ENCODE results near the gene MASP2. TPM values are rescaled to one million over a fixed set of nuclear protein-coding genes. Genes with fewer than 3 reads are reported as not detected.
"Not testable (repeated sequence)": the region's sequence is repeated elsewhere in the genome, so short reads cannot be mapped to it uniquely, and the experiment has no call there.

Gene MASP2
- polyA plus RNA-seq, 1 of the 3 experiments (the other 2 are of a cell fraction) = not detected

- ChIA-PET POLR2A (no interaction called here), CTCF (no interaction called here)
- Histone ChIP-seq H3K9me3 (no peaks in the 10 kb centered on the region), H3K4me3 (ENCODE audit: low read depth in 2 of 2, low read length in 1 of 2) (no peak overlapping the region), H4K20me1 (ENCODE audit: insufficient read depth) (no peaks in the 10 kb centered on the region), H3K27me3 (ENCODE audit: insufficient read depth) (no peaks in the 10 kb centered on the region), H3K9ac (no peak overlapping the region), H3K9me2 (no peaks in the 10 kb centered on the region), H3K36me3 (replicated peaks in 1 of 2; ENCODE audit: control insufficient read depth in 1 of 2, insufficient read depth in 2 of 2, low read length in 1 of 2) (no peaks in the 10 kb centered on the region), H3K4me2 (no peak overlapping the region), H3K79me2 (ENCODE audit: insufficient read depth) (no peaks in the 10 kb centered on the region), H3K27ac (ENCODE audit: low read depth in 2 of 2, low read length in 1 of 2) (no peak overlapping the region), H3K4me1 (ENCODE audit: control insufficient read depth in 1 of 2, insufficient read depth in 2 of 2, low read depth in 1 of 2, low read length in 1 of 2) (no peaks in the 10 kb centered on the region), H2AFZ (ENCODE audit: low read depth) (no peak overlapping the region), H3F3A (replicated peaks; ENCODE audit: insufficient read depth) (no peaks in the 10 kb centered on the region)
- TF ChIP-seq TEAD4 (IDR thresholded peaks at IDR 0.05; ENCODE audit: borderline replicate concordance, insufficient read depth) (no peak), GATA2 (CRISPR knock-in tag; IDR thresholded peaks at IDR 0.05) (no peak), REST (IDR thresholded peaks at IDR 0.05; ENCODE audit: low read depth, low read length) (no peak), SIN3A (IDR thresholded peaks at IDR 0.05; ENCODE audit: borderline replicate concordance, low read depth, low read length) (no peak), POLR2AphosphoS5 (IDR thresholded peaks at IDR 0.05; ENCODE audit: low read depth, low read length) (no peak), SMC3 (IDR thresholded peaks at IDR 0.05; ENCODE audit: low read depth, low read length) (no peak), EP300 (IDR thresholded peaks at IDR 0.05; ENCODE audit: borderline replicate concordance in 1 of 2, low read depth in 1 of 2, low read length in 1 of 2) (no peak), RXRA (IDR thresholded peaks at IDR 0.05; ENCODE audit: borderline replicate concordance, low read depth) (no peak), YY1 (IDR thresholded peaks at IDR 0.05; ENCODE audit: low read depth) (no peak), RAD21 (IDR thresholded peaks at IDR 0.05; ENCODE audit: low read length) (no peak), FOSL2 (IDR thresholded peaks at IDR 0.05; ENCODE audit: borderline replicate concordance, low read depth) (no peak), NRF1 (IDR thresholded peaks at IDR 0.05; ENCODE audit: low read depth, low read length) (no peak), FOXM1 (IDR thresholded peaks at IDR 0.05; ENCODE audit: low read depth) (no peak), EZH2phosphoT487 (IDR thresholded peaks at IDR 0.05; ENCODE audit: borderline replicate concordance, low read depth) (no peak)
- DNase-seq = no peak
- 34% methylated on average over 3 of the region's 3 CpGs for WGBS (ENCODE audit: low lambda C conversion rate)
Observed at GRCh38 chr1:11042065-11042464, 5.0 kb downstream of the MASP2 start.

- Histone ChIP-seq H3K27me3 (ENCODE audit: insufficient read depth) (no peaks in the 10 kb centered on the region), H3K9me3 (no peaks in the 10 kb centered on the region), H3K36me3 (replicated peaks in 1 of 2; ENCODE audit: control insufficient read depth in 1 of 2, insufficient read depth in 2 of 2, low read length in 1 of 2) (no peaks in the 10 kb centered on the region), H3K79me2 (ENCODE audit: insufficient read depth) (no peaks in the 10 kb centered on the region), H3F3A (replicated peaks; ENCODE audit: insufficient read depth) (no peaks in the 10 kb centered on the region), H2AFZ (ENCODE audit: low read depth) (no peak overlapping the region), H3K9ac (no peak overlapping the region), H3K9me2 (no peaks in the 10 kb centered on the region), H3K4me3 (ENCODE audit: low read depth in 2 of 2, low read length in 1 of 2) (no peak overlapping the region), H3K4me2 (no peak overlapping the region), H3K27ac (ENCODE audit: low read depth in 2 of 2, low read length in 1 of 2) (no peak overlapping the region), H4K20me1 (ENCODE audit: insufficient read depth) (no peaks in the 10 kb centered on the region), H3K4me1 (ENCODE audit: control insufficient read depth in 1 of 2, insufficient read depth in 2 of 2, low read depth in 1 of 2, low read length in 1 of 2) (no peaks in the 10 kb centered on the region)
- no peak for TF ChIP-seq ELF1 (IDR thresholded peaks at IDR 0.05)
- TF ChIP-seq RXRA (IDR thresholded peaks at IDR 0.05; ENCODE audit: borderline replicate concordance, low read depth) = no peak
- ChIA-PET POLR2A (no interaction called here), CTCF (interaction anchor here (0.9 to 1.7 kb wide), 3 partner anchors 16 to 679 kb away, joined by 3 to 4 read pairs (median 3); no protein-coding TSS in a partner anchor)
- no peak for DNase-seq
Observed at GRCh38 chr1:11041048-11041447, 6.0 kb downstream of the MASP2 start.

GRCh38 chr1:11040105-11040429, 7.0 kb downstream of the MASP2 start:
- H3K9me3 ChIP-seq; H3K9ac ChIP-seq; H2AFZ ChIP-seq (ENCODE audit: low read depth); H4K20me1 ChIP-seq (ENCODE audit: insufficient read depth); H3K79me2 ChIP-seq (ENCODE audit: insufficient read depth); H3K27me3 ChIP-seq (ENCODE audit: insufficient read depth); H3K27ac ChIP-seq (ENCODE audit: low read depth in 2 of 2, low read length in 1 of 2); H3K4me1 ChIP-seq (ENCODE audit: control insufficient read depth in 1 of 2, insufficient read depth in 2 of 2, low read depth in 1 of 2, low read length in 1 of 2); H3K4me2 ChIP-seq; H3K36me3 ChIP-seq (replicated peaks in 1 of 2; ENCODE audit: control insufficient read depth in 1 of 2, insufficient read depth in 2 of 2, low read length in 1 of 2); H3K9me2 ChIP-seq; DNase-seq; POLR2A ChIA-PET; H3K4me3 ChIP-seq (ENCODE audit: low read depth in 2 of 2, low read length in 1 of 2); H3F3A ChIP-seq (replicated peaks; ENCODE audit: insufficient read depth): not testable (repeated sequence)
- CTCF ChIA-PET = interaction anchor here (1.2 to 3.7 kb wide), 3 partner anchors 10 to 680 kb away, joined by 3 to 118 read pairs (median 4); partner anchors contain the start of gene MASP2
- WGBS (ENCODE audit: low lambda C conversion rate) = 74% methylated on average over 7 of the region's 7 CpGs

Measured in SK-N-SH (cell line).